ENCODE data around the gene LENG9. TPM values are rescaled to one million over a fixed set of nuclear protein-coding genes. Genes with fewer than 3 reads are reported as not detected.

Gene LENG9
- total and polyA plus RNA-seq, 2 of the 13 experiments (the other 11 are each of a cell fraction or from before 2014, with no cell fraction given) = 0.75 to 2.9 TPM

- TF ChIP-seq, protein P1, sequence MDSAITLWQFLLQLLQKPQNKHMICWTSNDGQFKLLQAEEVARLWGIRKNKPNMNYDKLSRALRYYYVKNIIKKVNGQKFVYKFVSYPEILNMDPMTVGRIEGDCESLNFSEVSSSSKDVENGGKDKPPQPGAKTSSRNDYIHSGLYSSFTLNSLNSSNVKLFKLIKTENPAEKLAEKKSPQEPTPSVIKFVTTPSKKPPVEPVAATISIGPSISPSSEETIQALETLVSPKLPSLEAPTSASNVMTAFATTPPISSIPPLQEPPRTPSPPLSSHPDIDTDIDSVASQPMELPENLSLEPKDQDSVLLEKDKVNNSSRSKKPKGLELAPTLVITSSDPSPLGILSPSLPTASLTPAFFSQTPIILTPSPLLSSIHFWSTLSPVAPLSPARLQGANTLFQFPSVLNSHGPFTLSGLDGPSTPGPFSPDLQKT (CRISPR knock-in tag; IDR thresholded peaks at IDR 0.05; ENCODE audit: borderline replicate concordance) = peak; percentile 92; the same call in 1 of the 2 replicates
- no peak for TF ChIP-seq ZNF577 (CRISPR knock-in tag; IDR thresholded peaks at IDR 0.05; ENCODE audit: borderline replicate concordance, low read depth)
- TF ChIP-seq, protein P2, sequence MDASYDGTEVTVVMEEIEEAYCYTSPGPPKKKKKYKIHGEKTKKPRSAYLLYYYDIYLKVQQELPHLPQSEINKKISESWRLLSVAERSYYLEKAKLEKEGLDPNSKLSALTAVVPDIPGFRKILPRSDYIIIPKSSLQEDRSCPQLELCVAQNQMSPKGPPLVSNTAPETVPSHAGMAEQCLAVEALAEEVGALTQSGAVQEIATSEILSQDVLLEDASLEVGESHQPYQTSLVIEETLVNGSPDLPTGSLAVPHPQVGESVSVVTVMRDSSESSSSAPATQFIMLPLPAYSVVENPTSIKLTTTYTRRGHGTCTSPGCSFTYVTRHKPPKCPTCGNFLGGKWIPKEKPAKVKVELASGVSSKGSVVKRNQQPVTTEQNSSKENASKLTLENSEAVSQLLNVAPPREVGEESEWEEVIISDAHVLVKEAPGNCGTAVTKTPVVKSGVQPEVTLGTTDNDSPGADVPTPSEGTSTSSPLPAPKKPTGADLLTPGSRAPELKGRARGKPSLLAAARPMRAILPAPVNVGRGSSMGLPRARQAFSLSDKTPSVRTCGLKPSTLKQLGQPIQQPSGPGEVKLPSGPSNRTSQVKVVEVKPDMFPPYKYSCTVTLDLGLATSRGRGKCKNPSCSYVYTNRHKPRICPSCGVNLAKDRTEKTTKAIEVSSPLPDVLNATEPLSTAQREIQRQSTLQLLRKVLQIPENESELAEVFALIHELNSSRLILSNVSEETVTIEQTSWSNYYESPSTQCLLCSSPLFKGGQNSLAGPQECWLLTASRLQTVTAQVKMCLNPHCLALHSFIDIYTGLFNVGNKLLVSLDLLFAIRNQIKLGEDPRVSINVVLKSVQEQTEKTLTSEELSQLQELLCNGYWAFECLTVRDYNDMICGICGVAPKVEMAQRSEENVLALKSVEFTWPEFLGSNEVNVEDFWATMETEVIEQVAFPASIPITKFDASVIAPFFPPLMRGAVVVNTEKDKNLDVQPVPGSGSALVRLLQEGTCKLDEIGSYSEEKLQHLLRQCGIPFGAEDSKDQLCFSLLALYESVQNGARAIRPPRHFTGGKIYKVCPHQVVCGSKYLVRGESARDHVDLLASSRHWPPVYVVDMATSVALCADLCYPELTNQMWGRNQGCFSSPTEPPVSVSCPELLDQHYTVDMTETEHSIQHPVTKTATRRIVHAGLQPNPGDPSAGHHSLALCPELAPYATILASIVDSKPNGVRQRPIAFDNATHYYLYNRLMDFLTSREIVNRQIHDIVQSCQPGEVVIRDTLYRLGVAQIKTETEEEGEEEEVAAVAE (CRISPR knock-in tag; IDR thresholded peaks at IDR 0.05; ENCODE audit: borderline replicate concordance) = peak; percentile 83; the same call in 1 of the 2 replicates
- TF ChIP-seq SALL1 (CRISPR knock-in tag; IDR thresholded peaks at IDR 0.05) = peak; percentile 96
- no peak for TF ChIP-seq STAT5B (CRISPR knock-in tag; IDR thresholded peaks at IDR 0.05)
- TF ChIP-seq FLYWCH1 (CRISPR knock-in tag; IDR thresholded peaks at IDR 0.05) = no peak
- TF ChIP-seq, protein P3, sequence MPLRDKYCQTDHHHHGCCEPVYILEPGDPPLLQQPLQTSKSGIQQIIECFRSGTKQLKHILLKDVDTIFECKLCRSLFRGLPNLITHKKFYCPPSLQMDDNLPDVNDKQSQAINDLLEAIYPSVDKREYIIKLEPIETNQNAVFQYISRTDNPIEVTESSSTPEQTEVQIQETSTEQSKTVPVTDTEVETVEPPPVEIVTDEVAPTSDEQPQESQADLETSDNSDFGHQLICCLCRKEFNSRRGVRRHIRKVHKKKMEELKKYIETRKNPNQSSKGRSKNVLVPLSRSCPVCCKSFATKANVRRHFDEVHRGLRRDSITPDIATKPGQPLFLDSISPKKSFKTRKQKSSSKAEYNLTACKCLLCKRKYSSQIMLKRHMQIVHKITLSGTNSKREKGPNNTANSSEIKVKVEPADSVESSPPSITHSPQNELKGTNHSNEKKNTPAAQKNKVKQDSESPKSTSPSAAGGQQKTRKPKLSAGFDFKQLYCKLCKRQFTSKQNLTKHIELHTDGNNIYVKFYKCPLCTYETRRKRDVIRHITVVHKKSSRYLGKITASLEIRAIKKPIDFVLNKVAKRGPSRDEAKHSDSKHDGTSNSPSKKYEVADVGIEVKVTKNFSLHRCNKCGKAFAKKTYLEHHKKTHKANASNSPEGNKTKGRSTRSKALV (CRISPR knock-in tag; IDR thresholded peaks at IDR 0.05) = no peak
- TF ChIP-seq HDAC2 (CRISPR knock-in tag; IDR thresholded peaks at IDR 0.05) = peak; percentile 58; the same call in 1 of the 2 replicates
- no peak for TF ChIP-seq SMARCC2 (IDR thresholded peaks at IDR 0.05)
- TF ChIP-seq, protein P4, sequence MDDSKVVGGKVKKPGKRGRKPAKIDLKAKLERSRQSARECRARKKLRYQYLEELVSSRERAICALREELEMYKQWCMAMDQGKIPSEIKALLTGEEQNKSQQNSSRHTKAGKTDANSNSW (CRISPR knock-in tag; IDR thresholded peaks at IDR 0.05; ENCODE audit: borderline replicate concordance) = peak; percentile 98
- TF ChIP-seq, protein P5, sequence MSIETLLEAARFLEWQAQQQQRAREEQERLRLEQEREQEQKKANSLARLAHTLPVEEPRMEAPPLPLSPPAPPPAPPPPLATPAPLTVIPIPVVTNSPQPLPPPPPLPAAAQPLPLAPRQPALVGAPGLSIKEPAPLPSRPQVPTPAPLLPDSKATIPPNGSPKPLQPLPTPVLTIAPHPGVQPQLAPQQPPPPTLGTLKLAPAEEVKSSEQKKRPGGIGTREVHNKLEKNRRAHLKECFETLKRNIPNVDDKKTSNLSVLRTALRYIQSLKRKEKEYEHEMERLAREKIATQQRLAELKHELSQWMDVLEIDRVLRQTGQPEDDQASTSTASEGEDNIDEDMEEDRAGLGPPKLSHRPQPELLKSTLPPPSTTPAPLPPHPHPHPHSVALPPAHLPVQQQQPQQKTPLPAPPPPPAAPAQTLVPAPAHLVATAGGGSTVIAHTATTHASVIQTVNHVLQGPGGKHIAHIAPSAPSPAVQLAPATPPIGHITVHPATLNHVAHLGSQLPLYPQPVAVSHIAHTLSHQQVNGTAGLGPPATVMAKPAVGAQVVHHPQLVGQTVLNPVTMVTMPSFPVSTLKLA (IDR thresholded peaks at IDR 0.05) = peak; percentile 32; the same call in 1 of the 2 replicates
- TF ChIP-seq ZNF552 (CRISPR knock-in tag; IDR thresholded peaks at IDR 0.05; ENCODE audit: borderline replicate concordance) = peak; percentile 95
- TF ChIP-seq ZKSCAN5 (CRISPR knock-in tag; IDR thresholded peaks at IDR 0.05) = no peak
- no peak for TF ChIP-seq ZNF20 (CRISPR knock-in tag; IDR thresholded peaks at IDR 0.05)
- TF ChIP-seq EP300 (IDR thresholded peaks at IDR 0.05; ENCODE audit: low read depth in 2 of 2, low read length in 2 of 2) = no peak
- TF ChIP-seq EP300 (CRISPR knock-in tag; IDR thresholded peaks at IDR 0.05; ENCODE audit: borderline replicate concordance) = no peak; the same call in none of the 2 replicates
- no peak for TF ChIP-seq TCF12 (IDR thresholded peaks at IDR 0.05)
- TF ChIP-seq TCF12 (CRISPR knock-in tag; IDR thresholded peaks at IDR 0.05) = no peak
- no peak for TF ChIP-seq ZNF816 (CRISPR knock-in tag; IDR thresholded peaks at IDR 0.05; ENCODE audit: borderline replicate concordance)
Observed at GRCh38 chr19:54448774-54449700, 14.5 kb downstream of the LENG9 start, which contains the start of gene LENG8 (continued).

Data from HepG2 (cell line).